Chondrocyte (in vitro differentiated cells): ENCODE data around the gene ASPG. TPM values are rescaled to one million over a fixed set of nuclear protein-coding genes. Genes with fewer than 3 reads are reported as not detected.

Experiments used
- DNase-seq: peaks from one replicate; pipeline ENCODE4 v3.0.0; 2021; ENCODE audit warnings: mixed read lengths, low spot score
- H3K27ac Mint-ChIP-seq: one replicate; pipeline ENCODE4 v1.8.0; 2021; ENCODE audit warnings: mild to moderate bottlenecking, moderate library complexity, mixed read lengths; ENCODE audit not compliant: unreplicated experiment
- H3K27me3 Mint-ChIP-seq: 2 replicates; pipeline ENCODE4 v1.8.0; 2021; ENCODE audit warnings: low read depth, mixed read lengths
- H3K36me3 Mint-ChIP-seq: 2 replicates; pipeline ENCODE4 v1.8.0; 2021; ENCODE audit warnings: low read depth, mixed read lengths
- H3K4me1 Mint-ChIP-seq: 2 replicates; pipeline ENCODE4 v1.8.0; 2021; ENCODE audit warnings: low read depth, mild to moderate bottlenecking, mixed read lengths
- H3K4me3 Mint-ChIP-seq: one replicate; pipeline ENCODE4 v1.8.0; 2021; ENCODE audit warnings: mild to moderate bottlenecking, moderate library complexity, mixed read lengths; ENCODE audit not compliant: unreplicated experiment
- H3K9me3 Mint-ChIP-seq: 2 replicates; pipeline ENCODE4 v1.8.0; 2021; ENCODE audit warnings: low read depth, mixed read lengths
- total RNA-seq: library from RNA; stranded (reverse); gene quantifications from 3 replicates; pipeline ENCODE4 v1.2.1, GENCODE V29; 2021
- TF ChIP-seq, protein P1 (sequence below): fragments of 200-600 bp; sonication (generic); IDR thresholded peaks from 2 replicates; pipeline ENCODE4 v1.5.0; 2021; ENCODE audit warnings: antibody characterized with exemption, mild to moderate bottlenecking, moderate library complexity

ASPG gene
- total RNA-seq, 1 donor from 2014 or later = not detected

- Mint-ChIP-seq H3K4me3 (no peak overlapping the region), H3K4me1 (no peaks in the 10 kb centered on the region)
- DNase-seq = peak; percentile 38
These were observed 19.2 kb upstream of the ASPG start for GRCh38 chr14:104066279-104066678.

DNA sequence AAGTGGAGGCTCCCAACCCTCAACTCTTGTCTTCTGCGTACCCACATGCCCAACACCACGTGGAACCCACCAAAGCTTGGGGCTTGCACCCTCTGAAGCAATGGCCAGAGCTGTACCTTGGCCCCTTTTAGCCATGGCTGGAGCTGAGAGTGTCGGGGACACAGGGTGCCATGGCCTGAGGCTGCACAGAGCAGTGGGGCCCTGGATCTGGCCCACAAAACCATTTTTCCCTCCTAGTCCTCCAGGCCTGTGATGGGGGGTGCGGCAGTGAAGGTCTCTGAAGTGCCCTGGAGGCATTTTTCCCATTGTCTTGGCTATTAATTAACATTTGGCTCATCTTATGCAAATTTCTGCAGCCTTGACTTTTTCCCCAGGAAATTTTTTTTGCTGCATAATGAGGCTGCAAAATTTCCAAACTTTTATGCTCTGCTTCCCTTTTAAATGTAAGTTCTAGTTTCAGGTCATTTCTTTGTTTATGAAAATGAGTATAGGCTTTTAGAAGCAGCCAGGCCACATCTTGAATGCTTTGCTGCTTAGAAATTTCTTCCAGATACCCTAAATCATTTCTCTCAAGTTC, 18.7 kb upstream of the ASPG start:
- no peaks in the 10 kb centered on the region for H3K36me3 Mint-ChIP-seq
- H3K27ac Mint-ChIP-seq = no peak overlapping the region
- peaks cover 50% of the 10 kb centered on the region for H3K27me3 Mint-ChIP-seq
- TF ChIP-seq, protein P1, sequence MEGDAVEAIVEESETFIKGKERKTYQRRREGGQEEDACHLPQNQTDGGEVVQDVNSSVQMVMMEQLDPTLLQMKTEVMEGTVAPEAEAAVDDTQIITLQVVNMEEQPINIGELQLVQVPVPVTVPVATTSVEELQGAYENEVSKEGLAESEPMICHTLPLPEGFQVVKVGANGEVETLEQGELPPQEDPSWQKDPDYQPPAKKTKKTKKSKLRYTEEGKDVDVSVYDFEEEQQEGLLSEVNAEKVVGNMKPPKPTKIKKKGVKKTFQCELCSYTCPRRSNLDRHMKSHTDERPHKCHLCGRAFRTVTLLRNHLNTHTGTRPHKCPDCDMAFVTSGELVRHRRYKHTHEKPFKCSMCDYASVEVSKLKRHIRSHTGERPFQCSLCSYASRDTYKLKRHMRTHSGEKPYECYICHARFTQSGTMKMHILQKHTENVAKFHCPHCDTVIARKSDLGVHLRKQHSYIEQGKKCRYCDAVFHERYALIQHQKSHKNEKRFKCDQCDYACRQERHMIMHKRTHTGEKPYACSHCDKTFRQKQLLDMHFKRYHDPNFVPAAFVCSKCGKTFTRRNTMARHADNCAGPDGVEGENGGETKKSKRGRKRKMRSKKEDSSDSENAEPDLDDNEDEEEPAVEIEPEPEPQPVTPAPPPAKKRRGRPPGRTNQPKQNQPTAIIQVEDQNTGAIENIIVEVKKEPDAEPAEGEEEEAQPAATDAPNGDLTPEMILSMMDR = no peak
- no peak for DNase-seq
- H3K9me3 Mint-ChIP-seq = peaks cover 12% of the 10 kb centered on the region
- no peaks in the 10 kb centered on the region for H3K4me1 Mint-ChIP-seq
- no peak overlapping the region for H3K4me3 Mint-ChIP-seq

More at GRCh38 chr14:104066279-104066678, 19.2 kb upstream of the ASPG start:
- H3K27me3 Mint-ChIP-seq = peaks cover 50% of the 10 kb centered on the region
- H3K27ac Mint-ChIP-seq = no peak overlapping the region
- TF ChIP-seq, protein P1 = no peak
- H3K9me3 Mint-ChIP-seq = peaks cover 12% of the 10 kb centered on the region
- H3K36me3 Mint-ChIP-seq = no peaks in the 10 kb centered on the region

- Mint-ChIP-seq H3K4me3 (no peak overlapping the region), H3K27me3 (peaks cover 34% of the 10 kb centered on the region), H3K27ac (no peak overlapping the region), H3K9me3 (peaks cover 22% of the 10 kb centered on the region), H3K4me1 (no peaks in the 10 kb centered on the region), H3K36me3 (peaks cover 5% of the 10 kb centered on the region)
- no peak for DNase-seq
- TF ChIP-seq, protein P1 = no peak
These were observed 16.0 kb upstream of the ASPG start for GRCh38 chr14:104069541-104069940.

GRCh38 chr14:104072586-104072985, 12.9 kb upstream of the ASPG start:
- no peak for DNase-seq
- peaks cover 11% of the 10 kb centered on the region for H3K9me3 Mint-ChIP-seq
- TF ChIP-seq, protein P1 = no peak
- H3K36me3 Mint-ChIP-seq = peaks cover 5% of the 10 kb centered on the region
- no peak overlapping the region for H3K27ac Mint-ChIP-seq
- no peak overlapping the region for H3K4me3 Mint-ChIP-seq
- no peaks in the 10 kb centered on the region for H3K4me1 Mint-ChIP-seq
- H3K27me3 Mint-ChIP-seq = peaks cover 38% of the 10 kb centered on the region

GRCh38 chr14:104073764-104074163, 11.7 kb upstream of the ASPG start:
- Mint-ChIP-seq H3K4me3 (no peak overlapping the region), H3K27me3 (peaks cover 32% of the 10 kb centered on the region), H3K9me3 (peaks cover 11% of the 10 kb centered on the region), H3K36me3 (peaks cover 5% of the 10 kb centered on the region), H3K27ac (no peak overlapping the region), H3K4me1 (peaks cover 4% of the 10 kb centered on the region)
- DNase-seq = no peak
- TF ChIP-seq, protein P1 = no peak
